IPS-20b (cell line): ENCODE results near the gene CACNA2D1.
"Not testable (repeated sequence)": the region's sequence is repeated elsewhere in the genome, so short reads cannot be mapped to it uniquely, and the experiment has no call there.

Experiments
- H3K27ac ChIP-seq: one replicate; pipeline ENCODE4 v1.5.1; 2013; ENCODE audit warnings: low read length
- H3K27me3 ChIP-seq: 2 replicates; pipeline ENCODE4 v1.6.1; 2013; ENCODE audit warnings: mild to moderate bottlenecking, low read length, inconsistent platforms; ENCODE audit not compliant: insufficient read depth
- H3K36me3 ChIP-seq: 2 replicates; pipeline ENCODE4 v1.6.1; 2013; ENCODE audit warnings: low read depth, mild to moderate bottlenecking, inconsistent platforms, low read length, moderate library complexity; ENCODE audit not compliant: insufficient read depth
- H3K4me1 ChIP-seq: 2 replicates; pipeline ENCODE4 v1.6.1; 2013; ENCODE audit warnings: mild to moderate bottlenecking, control low read depth, inconsistent platforms, low read length, moderate library complexity; ENCODE audit not compliant: insufficient read depth
- H3K4me3 ChIP-seq: 2 replicates; pipeline ENCODE4 v1.5.1; 2013; ENCODE audit warnings: mild to moderate bottlenecking, low read length, inconsistent platforms
- H3K9ac ChIP-seq: 2 replicates; pipeline ENCODE4 v1.6.1; 2013; ENCODE audit warnings: low read depth, mild to moderate bottlenecking, inconsistent platforms, low read length, moderate library complexity
- H3K9me3 ChIP-seq: 2 replicates; pipeline ENCODE4 v1.6.1; 2013; ENCODE audit warnings: mild to moderate bottlenecking, low read depth, low read length, inconsistent platforms; ENCODE audit not compliant: insufficient read depth

CACNA2D1 gene

GRCh38 chr7:82156168-82156567, 287.4 kb downstream of the CACNA2D1 start:
- H3K4me3 ChIP-seq = no peak overlapping the region
- H3K27ac ChIP-seq = no peak overlapping the region
- H3K9ac ChIP-seq = no peak overlapping the region
- no peaks in the 10 kb centered on the region for H3K9me3 ChIP-seq
- peaks cover 11% of the 10 kb centered on the region; the same call in 1 of the 2 replicates for H3K27me3 ChIP-seq
- no peaks in the 10 kb centered on the region for H3K36me3 ChIP-seq
- peaks cover 5% of the 10 kb centered on the region; the same call in 1 of the 2 replicates for H3K4me1 ChIP-seq

DNA sequence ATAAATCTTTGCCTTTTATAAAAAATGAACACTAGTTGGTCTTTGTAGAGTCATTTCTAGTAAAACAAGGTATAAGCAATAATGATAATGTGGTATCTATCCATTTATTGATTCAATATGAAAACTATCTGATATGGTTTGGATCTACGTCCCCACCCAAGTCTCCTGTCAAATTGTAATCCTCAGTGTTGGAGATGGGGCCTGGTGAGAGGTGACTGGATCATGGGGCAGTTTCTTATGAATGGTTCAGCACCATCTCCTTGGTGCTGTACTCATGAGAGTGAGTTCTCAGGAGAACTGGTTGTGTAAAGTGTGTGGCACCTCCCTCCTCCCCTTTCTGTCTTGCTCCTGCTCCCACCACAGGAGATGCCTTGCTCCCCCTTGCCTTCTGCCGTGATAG, 288.8 kb downstream of the CACNA2D1 start:
- peaks cover 11% of the 10 kb centered on the region; the same call in 1 of the 2 replicates for H3K27me3 ChIP-seq
- H3K9ac ChIP-seq = no peak overlapping the region
- no peaks in the 10 kb centered on the region for H3K9me3 ChIP-seq

GRCh38 chr7:82153776-82154175, 289.8 kb downstream of the CACNA2D1 start:
- Histone ChIP-seq H3K27ac (no peak overlapping the region), H3K9ac (no peak overlapping the region; the same call in 1 of the 2 replicates), H3K9me3 (no peaks in the 10 kb centered on the region), H3K4me3 (no peak overlapping the region), H3K4me1 (peaks cover 12% of the 10 kb centered on the region), H3K27me3 (peaks cover 11% of the 10 kb centered on the region; the same call in 1 of the 2 replicates), H3K36me3 (no peaks in the 10 kb centered on the region)

More for the DNA sequence above, 288.8 kb downstream of the CACNA2D1 start:
- no peaks in the 10 kb centered on the region for H3K36me3 ChIP-seq
- H3K27ac ChIP-seq = no peak overlapping the region
- no peak overlapping the region for H3K4me3 ChIP-seq
- H3K4me1 ChIP-seq = peaks cover 12% of the 10 kb centered on the region

GRCh38 chr7:82152858-82153257, 290.7 kb downstream of the CACNA2D1 start:
- Histone ChIP-seq H3K27ac (no peak overlapping the region), H3K27me3 (peaks cover 11% of the 10 kb centered on the region; the same call in 1 of the 2 replicates), H3K9me3 (no peaks in the 10 kb centered on the region), H3K4me3 (no peak overlapping the region), H3K9ac (no peak overlapping the region), H3K4me1 (peaks cover 12% of the 10 kb centered on the region), H3K36me3 (no peaks in the 10 kb centered on the region)

- H3K4me3 ChIP-seq = no peak overlapping the region
- H3K27me3 ChIP-seq = no peaks in the 10 kb centered on the region
- H3K9me3 ChIP-seq = no peaks in the 10 kb centered on the region
- no peak overlapping the region for H3K9ac ChIP-seq
- no peak overlapping the region for H3K27ac ChIP-seq
- no peaks in the 10 kb centered on the region for H3K36me3 ChIP-seq
- peaks cover 10% of the 10 kb centered on the region for H3K4me1 ChIP-seq
These were observed 297.1 kb downstream of the CACNA2D1 start for GRCh38 chr7:82146491-82146890.

DNA sequence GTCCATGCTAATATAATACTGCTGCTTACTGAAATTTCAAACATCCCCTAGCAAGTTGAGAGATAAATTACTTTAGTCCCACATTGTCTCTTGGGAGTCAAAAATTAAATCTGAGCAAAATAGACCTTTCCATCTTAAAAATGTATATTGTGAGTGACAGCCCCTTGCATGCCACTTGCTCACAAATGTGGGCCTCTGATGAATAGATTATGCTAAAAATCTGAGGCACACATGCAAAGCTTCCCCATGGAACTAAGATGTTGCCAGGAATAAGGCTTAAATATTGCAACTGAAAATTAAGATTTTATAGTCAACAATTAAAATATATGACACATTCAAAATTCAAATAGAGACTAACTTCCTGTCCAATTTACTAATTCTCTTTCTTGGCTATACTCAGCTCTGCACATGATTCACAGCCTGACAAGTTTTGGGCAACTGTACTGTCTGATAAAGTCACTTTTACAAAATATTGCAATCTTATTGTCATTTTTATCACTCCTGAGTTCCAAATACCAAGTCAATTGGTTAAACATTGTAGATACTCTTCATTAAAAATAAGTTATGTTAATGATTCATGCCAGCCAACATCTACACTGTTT, 301.2 kb downstream of the CACNA2D1 start:
- H3K4me3 ChIP-seq = no peak overlapping the region
- no peak overlapping the region for H3K9ac ChIP-seq
- H3K36me3 ChIP-seq = no peaks in the 10 kb centered on the region
- no peak overlapping the region for H3K27ac ChIP-seq
- H3K4me1 ChIP-seq = no peaks in the 10 kb centered on the region
- no peaks in the 10 kb centered on the region for H3K9me3 ChIP-seq
- no peaks in the 10 kb centered on the region for H3K27me3 ChIP-seq

DNA sequence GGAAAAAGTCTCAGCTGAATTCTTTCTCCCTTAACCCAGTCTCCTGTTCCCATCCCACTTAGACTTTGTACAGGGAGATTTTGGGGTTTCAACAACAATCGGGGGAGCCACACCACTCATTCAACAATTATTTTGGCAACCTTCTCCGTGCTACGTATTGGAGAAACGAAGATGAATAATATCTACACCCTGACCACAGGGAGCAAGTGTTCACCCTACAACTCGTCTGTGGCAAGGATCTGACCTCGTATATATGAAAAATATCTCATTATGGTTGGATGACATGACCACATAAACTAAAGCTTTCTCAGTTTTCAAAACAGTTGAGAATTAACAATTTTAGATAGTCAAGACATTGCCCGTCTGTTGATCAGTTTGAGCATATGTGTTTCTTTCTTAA, 302.1 kb downstream of the CACNA2D1 start:
- H3K4me3 ChIP-seq = no peak overlapping the region
- no peaks in the 10 kb centered on the region for H3K27me3 ChIP-seq
- H3K9me3 ChIP-seq = no peaks in the 10 kb centered on the region
- H3K27ac ChIP-seq = no peak overlapping the region
- no peak overlapping the region for H3K9ac ChIP-seq
- H3K36me3 ChIP-seq = no peaks in the 10 kb centered on the region
- no peaks in the 10 kb centered on the region for H3K4me1 ChIP-seq

DNA sequence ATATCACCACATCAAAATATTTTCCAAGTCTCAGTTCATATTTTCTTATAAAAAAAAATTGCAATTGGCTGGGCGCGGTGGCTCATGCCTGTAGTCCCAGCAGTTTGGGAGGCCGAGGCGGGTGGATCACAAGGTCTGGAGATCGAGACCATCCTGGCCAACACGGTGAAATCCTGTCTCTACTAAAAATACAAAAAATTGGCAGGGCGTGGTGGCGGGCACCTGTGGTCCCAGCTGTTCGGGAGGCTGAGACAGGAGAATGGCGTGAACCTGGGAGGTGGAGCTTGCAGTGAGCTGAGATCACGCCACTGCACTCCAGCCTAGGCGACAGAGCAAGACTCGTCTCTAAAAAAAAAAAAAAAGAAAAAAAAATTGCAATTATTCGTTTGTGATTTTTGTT, 303.0 kb downstream of the CACNA2D1 start:
- not testable (repeated sequence) for H3K27me3 ChIP-seq, H3K4me1 ChIP-seq, H3K9me3 ChIP-seq, H3K9ac ChIP-seq, H3K4me3 ChIP-seq, H3K27ac ChIP-seq, H3K36me3 ChIP-seq

DNA sequence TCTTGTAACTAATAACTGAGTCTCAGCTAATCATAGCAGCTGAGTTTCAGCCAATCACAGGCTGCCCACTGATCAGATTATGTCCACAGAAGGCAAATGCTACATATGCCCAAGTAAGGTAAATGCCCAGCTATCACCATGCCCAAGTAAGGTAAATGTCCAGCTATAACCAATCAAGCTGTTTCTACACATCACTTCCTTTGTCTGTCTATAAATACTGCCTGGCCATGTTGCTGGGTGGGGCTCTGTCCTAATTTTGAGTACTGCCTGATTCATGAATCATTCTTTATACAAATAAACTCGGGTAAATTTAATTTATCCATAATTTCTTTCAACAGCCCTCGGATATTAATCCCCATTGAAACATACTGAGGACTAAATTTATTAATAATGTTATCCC, 312.4 kb downstream of the CACNA2D1 start:
- Histone ChIP-seq H3K36me3 (no peaks in the 10 kb centered on the region), H3K9me3 (no peaks in the 10 kb centered on the region), H3K4me3 (no peak overlapping the region), H3K27ac (no peak overlapping the region), H3K9ac (no peak overlapping the region), H3K4me1 (no peaks in the 10 kb centered on the region), H3K27me3 (no peaks in the 10 kb centered on the region)

DNA sequence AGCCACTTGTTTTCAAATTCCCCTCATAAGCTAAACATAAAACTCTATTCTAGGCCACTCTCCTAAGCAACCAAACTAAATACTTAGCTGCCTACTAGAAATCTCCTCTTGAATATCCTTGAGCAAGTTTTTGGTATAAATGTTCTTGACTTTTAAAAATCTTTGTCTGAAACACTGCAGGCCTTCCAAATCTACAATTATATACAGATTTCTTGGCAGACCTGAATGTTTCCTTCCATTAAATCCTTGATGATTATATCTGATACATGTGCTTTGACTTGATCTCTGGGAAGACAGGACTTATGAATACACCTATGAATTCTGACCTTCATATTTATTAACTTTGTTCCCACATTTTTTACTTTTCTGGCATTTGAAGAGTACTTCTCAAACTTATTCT, 314.5 kb downstream of the CACNA2D1 start:
- no peak overlapping the region for H3K9ac ChIP-seq
- peaks cover 7% of the 10 kb centered on the region; the same call in 1 of the 2 replicates for H3K9me3 ChIP-seq
- no peaks in the 10 kb centered on the region for H3K4me1 ChIP-seq
- peaks cover 7% of the 10 kb centered on the region; the same call in 1 of the 2 replicates for H3K36me3 ChIP-seq
- H3K27me3 ChIP-seq = no peaks in the 10 kb centered on the region
- no peak overlapping the region for H3K4me3 ChIP-seq
- H3K27ac ChIP-seq = no peak overlapping the region

GRCh38 chr7:82128546-82128945, 315.0 kb downstream of the CACNA2D1 start:
- H3K36me3 ChIP-seq = peaks cover 7% of the 10 kb centered on the region; the same call in 1 of the 2 replicates

GRCh38 chr7:82126576-82126975, 317.0 kb downstream of the CACNA2D1 start:
- Histone ChIP-seq H3K4me3 (no peak overlapping the region), H3K27ac (no peak overlapping the region), H3K9ac (no peak overlapping the region), H3K36me3 (peaks cover 7% of the 10 kb centered on the region; the same call in 1 of the 2 replicates), H3K4me1 (peaks cover 12% of the 10 kb centered on the region), H3K27me3 (no peaks in the 10 kb centered on the region), H3K9me3 (peaks cover 7% of the 10 kb centered on the region; the same call in 1 of the 2 replicates)

More at GRCh38 chr7:82128546-82128945, 315.0 kb downstream of the CACNA2D1 start:
- Histone ChIP-seq H3K27me3 (no peaks in the 10 kb centered on the region), H3K4me1 (no peaks in the 10 kb centered on the region), H3K9me3 (peaks cover 7% of the 10 kb centered on the region; the same call in 1 of the 2 replicates), H3K9ac (no peak overlapping the region), H3K27ac (no peak overlapping the region), H3K4me3 (no peak overlapping the region)
